HepG2 (cell line): ENCODE measurements around the gene HAUS7. TPM values are rescaled to one million over a fixed set of nuclear protein-coding genes. Genes with fewer than 3 reads are reported as not detected.

Experiments used
- GMEB1 ChIP-seq: sonication (generic); formaldehyde crosslinking; IDR thresholded peaks from 2 replicates; pipeline ENCODE4 v1.5.1; 2020; ENCODE audit warnings: missing genetic modification reagents, mild to moderate bottlenecking, borderline replicate concordance
- HNRNPK ChIP-seq: fragments of 200-400 bp; formaldehyde crosslinking; IDR thresholded peaks from 2 replicates; pipeline ENCODE4 v1.6.1; 2018; ENCODE audit warnings: low read length, low read depth, moderate library complexity, mild to moderate bottlenecking; ENCODE audit not compliant: poor library complexity, severe bottlenecking
- ZBTB4 ChIP-seq: sonication (generic); formaldehyde crosslinking; IDR thresholded peaks from 2 replicates; pipeline ENCODE4 v1.4.0; 2020; ENCODE audit warnings: missing genetic modification reagents, mild to moderate bottlenecking, borderline replicate concordance
- polyA plus RNA-seq, 8 experiments: library from polyadenylated mRNA; depleted of rRNA in 3 of 8; stranded (reverse) in 7 of 8; unstranded in 1 of 8; fragments of >200 nt; fragmentation: Illumina TruSeq in 4 of 8; extraction: Trizol in 4 of 8; gene quantifications; 2 replicates each; pipeline versions ENCODE4 v1.2.1 to v1.2.3, GENCODE V29; 2011 to 2016; ENCODE audit warnings: low read depth in 4 of 8, missing spikeins in 1 of 8, mixed read lengths in 1 of 8; ENCODE audit not compliant: insufficient read depth in 1 of 8
- total RNA-seq, 5 experiments: library from RNA; depleted of rRNA; stranded (reverse); fragments of >200 nt; fragmentation: Illumina TruSeq; extraction: Trizol; gene quantifications; 2 replicates each; pipeline ENCODE4 v1.2.3, GENCODE V29; 2016; ENCODE audit warnings: low read depth in 1 of 5
- TF ChIP-seq, protein P1 (sequence below): sonication (generic); formaldehyde crosslinking; IDR thresholded peaks from 2 replicates; pipeline ENCODE4 v1.8.0; 2022; ENCODE audit warnings: mild to moderate bottlenecking, missing genetic modification reagents; ENCODE audit not compliant: insufficient replicate concordance
- TF ChIP-seq, protein P2 (sequence below): sonication (generic); formaldehyde crosslinking; IDR thresholded peaks from 2 replicates; pipeline ENCODE4 v1.8.0; 2022; ENCODE audit warnings: missing genetic modification reagents, mild to moderate bottlenecking, inconsistent platforms, borderline replicate concordance

Gene HAUS7
- total and polyA plus RNA-seq, 2 of the 13 experiments (the other 11 are each of a cell fraction or from before 2014, with no cell fraction given): 10.9 to 42.4 TPM

DNA sequence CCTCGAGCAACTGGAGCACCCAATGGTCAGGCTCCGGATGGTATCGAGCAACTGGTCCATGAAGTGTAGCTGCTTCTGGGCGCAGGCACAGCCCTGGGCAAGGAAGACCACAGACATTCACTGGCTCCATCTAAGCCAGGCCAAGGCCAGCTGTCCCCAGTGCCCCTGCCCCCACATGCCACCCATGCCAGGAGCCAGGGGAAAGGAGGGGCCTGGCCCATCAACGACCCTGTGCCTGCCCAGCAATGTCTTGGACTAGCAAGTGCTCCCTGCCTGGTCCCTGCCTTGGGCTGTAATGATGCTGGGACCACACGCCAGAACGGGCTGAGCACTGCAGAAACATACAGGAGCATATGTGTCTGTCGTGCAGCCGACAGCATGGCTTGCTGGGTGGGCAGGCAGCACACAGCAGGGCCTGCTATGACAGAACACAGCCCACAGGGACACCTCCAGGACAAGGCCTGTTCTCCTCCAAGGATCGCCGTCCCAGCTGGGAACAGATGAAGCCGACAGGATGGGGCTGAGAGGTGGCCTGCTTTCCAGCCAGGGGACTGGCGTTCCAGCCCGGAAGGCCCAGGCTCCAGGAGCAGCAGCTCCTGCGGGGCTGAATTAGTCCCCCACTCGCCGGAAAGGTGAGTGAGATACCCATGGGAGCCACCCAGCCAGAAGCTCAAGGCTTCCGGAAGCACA, 13.1 kb downstream of the HAUS7 start (continued):
- TF ChIP-seq ZBTB4 (CRISPR knock-in tag) (no peak), GMEB1 (CRISPR knock-in tag) (no peak), HNRNPK (no peak)
- TF ChIP-seq, protein P1, sequence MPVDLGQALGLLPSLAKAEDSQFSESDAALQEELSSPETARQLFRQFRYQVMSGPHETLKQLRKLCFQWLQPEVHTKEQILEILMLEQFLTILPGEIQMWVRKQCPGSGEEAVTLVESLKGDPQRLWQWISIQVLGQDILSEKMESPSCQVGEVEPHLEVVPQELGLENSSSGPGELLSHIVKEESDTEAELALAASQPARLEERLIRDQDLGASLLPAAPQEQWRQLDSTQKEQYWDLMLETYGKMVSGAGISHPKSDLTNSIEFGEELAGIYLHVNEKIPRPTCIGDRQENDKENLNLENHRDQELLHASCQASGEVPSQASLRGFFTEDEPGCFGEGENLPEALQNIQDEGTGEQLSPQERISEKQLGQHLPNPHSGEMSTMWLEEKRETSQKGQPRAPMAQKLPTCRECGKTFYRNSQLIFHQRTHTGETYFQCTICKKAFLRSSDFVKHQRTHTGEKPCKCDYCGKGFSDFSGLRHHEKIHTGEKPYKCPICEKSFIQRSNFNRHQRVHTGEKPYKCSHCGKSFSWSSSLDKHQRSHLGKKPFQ (CRISPR knock-in tag): no peak
- TF ChIP-seq, protein P2, sequence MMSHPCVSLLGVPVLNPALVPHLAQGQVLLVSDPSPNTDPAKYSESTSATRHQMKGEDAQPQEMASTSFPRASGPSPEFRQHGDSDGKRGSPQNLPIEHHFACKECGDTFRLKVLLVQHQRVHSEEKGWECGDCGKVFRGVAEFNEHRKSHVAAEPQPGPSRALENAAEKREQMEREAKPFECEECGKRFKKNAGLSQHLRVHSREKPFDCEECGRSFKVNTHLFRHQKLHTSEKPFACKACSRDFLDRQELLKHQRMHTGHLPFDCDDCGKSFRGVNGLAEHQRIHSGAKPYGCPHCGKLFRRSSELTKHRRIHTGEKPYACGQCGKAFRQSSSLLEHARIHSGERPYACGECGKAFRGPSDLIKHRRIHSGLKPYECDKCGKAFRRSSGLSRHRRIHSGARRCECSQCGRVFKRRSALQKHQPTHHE (CRISPR knock-in tag): no peak
- TF ChIP-seq, all 625 proteins: peak for 0
